K562 (cell line): ENCODE data around the gene LDAF1. TPM values are rescaled to one million over a fixed set of nuclear protein-coding genes. Genes with fewer than 3 reads are reported as not detected.

Experiments
- ATAC-seq: fragments of 200-7000 bp; cut with Tn5 transposase; 3 replicates; pipeline ENCODE4 v1.9.1; 2020; ENCODE audit warnings: moderate library complexity
- BruUV-seq: library from RNA; stranded (reverse); fragments of 400-500 nt; replicated peaks from 2 replicates; lab custom pipeline; 2021; lab: Mats Ljungman, UMichigan
- CTCF ChIA-PET: fragments of 300-600 bp; formaldehyde crosslinking; extraction: SDS; loops from one replicate; lab custom pipeline; 2021; ENCODE audit warnings: low intra/inter-chr PET ratio; lab: Yijun Ruan, JAX
- POLR2A ChIA-PET: fragments of 300-600, 350-650 bp; sonication (Branson Sonifier 250); formaldehyde crosslinking; extraction: SDS; loops from one replicate; lab custom pipeline; 2021; ENCODE audit warnings: antibody characterized with exemption, inconsistent platforms; lab: Yijun Ruan, JAX
- DNase-seq, 4 experiments: peaks; one replicate each; pipeline versions ENCODE4 v3.0.0 to v3.0.0-alpha.2; 2011 to 2018; ENCODE audit warnings: low spot score in 3 of 4, mixed read lengths in 3 of 4; ENCODE audit errors: extremely low read depth in 1 of 4
- FAIRE-seq: peaks from 2 replicates; lab custom pipeline; 2011; peaks lifted over from hg19 to GRCh38; lab: Jason Lieb, UNC
- H2AFZ ChIP-seq: 2 replicates; pipeline ENCODE4 v1.6.0; 2011; ENCODE audit warnings: low read depth, low read length, control low read depth, inconsistent platforms
- H3K27ac ChIP-seq: fragments of 200-600 bp; 3 replicates; pipeline ENCODE4 v1.8.0; 2011; ENCODE audit warnings: low read depth, mild to moderate bottlenecking, control low read depth, inconsistent platforms, low read length, moderate library complexity, mixed read lengths; ENCODE audit errors: extremely low read depth
- H3K27me3 ChIP-seq, 2 experiments: fragments of 300-600 bp in 1 of 2; 2 replicates in 1 of 2; 3 replicates in 1 of 2; pipeline versions ENCODE4 v1.6.0 to v1.8.0; 2011; ENCODE audit warnings: inconsistent platforms in 2 of 2, low read length in 2 of 2, mild to moderate bottlenecking in 1 of 2, mixed read lengths in 1 of 2, moderate library complexity in 1 of 2; ENCODE audit not compliant: control insufficient read depth in 2 of 2, insufficient read depth in 2 of 2
- H3K36me3 ChIP-seq: fragments of 300-600 bp; 3 replicates; pipeline ENCODE4 v1.8.0; 2011; ENCODE audit warnings: mild to moderate bottlenecking, low read length, inconsistent platforms; ENCODE audit not compliant: control insufficient read depth, insufficient read depth
- H3K4me1 ChIP-seq, 2 experiments: fragments of 200-600 bp in 1 of 2; replicated peaks in 1 of 2; 2 replicates in 1 of 2; 3 replicates in 1 of 2; pipeline versions ENCODE4 v1.5.1 to v1.8.0; 2011; ENCODE audit warnings: inconsistent platforms in 2 of 2, low read length in 2 of 2, mild to moderate bottlenecking in 1 of 2, mixed read lengths in 1 of 2, moderate library complexity in 1 of 2; ENCODE audit not compliant: control insufficient read depth in 2 of 2, insufficient read depth in 2 of 2
- H3K4me2 ChIP-seq: 2 replicates; pipeline ENCODE4 v1.6.1; 2011; ENCODE audit warnings: low read length, control low read depth, inconsistent platforms, mixed read lengths; ENCODE audit not compliant: insufficient read depth
- H3K4me3 ChIP-seq: fragments of 200-600 bp; sonication (generic), shearing (Covaris generic); 2 replicates; pipeline ENCODE4 v1.5.1; 2016; ENCODE audit warnings: control low read depth, inconsistent platforms
- H3K79me2 ChIP-seq: fragments of 200-600 bp; 3 replicates; pipeline ENCODE4 v1.8.0; 2011; ENCODE audit warnings: low read length, inconsistent platforms; ENCODE audit not compliant: control insufficient read depth, insufficient read depth
- H3K9ac ChIP-seq, 2 experiments: 2 replicates each; pipeline versions ENCODE4 v1.6.0 to v1.6.1; 2011; ENCODE audit warnings: low read depth in 2 of 2, low read length in 2 of 2, control low read depth in 1 of 2, inconsistent platforms in 1 of 2, mild to moderate bottlenecking in 1 of 2, mixed read lengths in 1 of 2; ENCODE audit not compliant: insufficient read depth in 1 of 2
- H3K9me1 ChIP-seq: one replicate; pipeline ENCODE4 v1.6.0; 2011; ENCODE audit warnings: inconsistent platforms, mild to moderate bottlenecking, low read length, moderate library complexity; ENCODE audit not compliant: control insufficient read depth, insufficient read depth
- H3K9me3 ChIP-seq: replicated peaks from 2 replicates; pipeline ENCODE4 v1.5.1; 2011; ENCODE audit warnings: low read depth, low read length, inconsistent platforms; ENCODE audit not compliant: control insufficient read depth, insufficient read depth
- H4K20me1 ChIP-seq: replicated peaks from 2 replicates; pipeline ENCODE4 v1.6.1; 2011; ENCODE audit warnings: low read length, inconsistent platforms, mixed read lengths; ENCODE audit not compliant: control insufficient read depth, insufficient read depth
- CEBPG ChIP-seq, 3 experiments: fragments of 200-800 bp in 1 of 3; sonication (Bioruptor generic) in 1 of 3; sonication (generic) in 1 of 3; formaldehyde crosslinking in 1 of 3; IDR thresholded peaks in 2 of 3; conservative IDR thresholded peaks in 1 of 3; 2 replicates each; pipeline versions ENCODE4 v1.6.1 to v1.8.0; 2016 to 2022; ENCODE audit warnings: missing compliant biosample characterization in 2 of 3, missing genetic modification characterization in 2 of 3, mild to moderate bottlenecking in 1 of 3, missing genetic modification reagents in 1 of 3
- E2F4 ChIP-seq: sonication (generic); formaldehyde crosslinking; IDR thresholded peaks from 2 replicates; pipeline ENCODE4 v1.8.0; 2022; ENCODE audit warnings: mild to moderate bottlenecking, low read depth, missing genetic modification reagents
- NFE2L1 ChIP-seq: fragments of 450-650 bp; IDR thresholded peaks from 2 replicates; pipeline ENCODE4 v1.6.1; 2016; ENCODE audit warnings: missing genetic modification characterization, low read depth, mild to moderate bottlenecking, missing compliant biosample characterization, moderate library complexity, borderline replicate concordance
- POLR2H ChIP-seq: IDR thresholded peaks from 2 replicates; pipeline ENCODE4 v1.6.1; 2016; ENCODE audit warnings: missing genetic modification characterization, low read depth, mild to moderate bottlenecking, control low read depth, missing compliant biosample characterization, moderate library complexity
- RUNX1 ChIP-seq: sonication (generic); IDR thresholded peaks from 2 replicates; pipeline ENCODE4 v1.6.1; 2016; ENCODE audit warnings: antibody characterized with exemption, low read depth
- SAFB ChIP-seq: fragments of 200-400 bp; formaldehyde crosslinking; IDR thresholded peaks from 2 replicates; pipeline ENCODE4 v1.6.1; 2017; ENCODE audit warnings: low read depth, low read length, borderline replicate concordance
- ZBTB11 ChIP-seq, 3 experiments: fragments of 200-800 bp in 1 of 3; fragments of 250-450 bp in 1 of 3; fragments of 450-650 bp in 1 of 3; sonication (Bioruptor Pico) in 1 of 3; sonication (Bioruptor generic) in 1 of 3; formaldehyde crosslinking in 1 of 3; IDR thresholded peaks; 2 replicates each; pipeline versions ENCODE4 v1.6.1 to v1.8.0; 2016 to 2022; ENCODE audit warnings: mild to moderate bottlenecking in 2 of 3, missing genetic modification characterization in 2 of 3, missing compliant biosample characterization in 1 of 3, moderate library complexity in 1 of 3
- ZMIZ1 ChIP-seq, 2 experiments: fragments of 150-350 bp in 1 of 2; IDR thresholded peaks; 2 replicates each; pipeline ENCODE4 v1.6.1; 2012 to 2016; ENCODE audit warnings: low read depth in 2 of 2, low read length in 2 of 2, mild to moderate bottlenecking in 1 of 2, moderate library complexity in 1 of 2
- WGBS: fragments of 100-300 bp; shearing (Covaris generic); methylation state at CpG from one replicate; pipeline ENCODE4 v1.1.6; 2016; ENCODE audit warnings: low coverage, mixed read lengths; ENCODE audit not compliant: insufficient coverage; ENCODE audit errors: missing lambda C conversion rate; 5-methylcytosine and 5-hydroxymethylcytosine counted together
- in situ Hi-C: fragments of 300-500 bp; cut with MboI; formaldehyde crosslinking; loops from 4 replicates; pipeline ENCODE4 v1.15.0; 2018; ENCODE audit warnings: inconsistent platforms, mixed read lengths
- intact Hi-C: fragments of 100-400 bp; cut with micrococcal nuclease; formaldehyde crosslinking; loops from 2 replicates; pipeline ENCODE4 v1.14.2; 2022
- polyA plus RNA-seq, 8 experiments: library from polyadenylated mRNA; depleted of rRNA in 4 of 8; stranded (reverse) in 5 of 8; unstranded in 3 of 8; fragments of >200 nt; fragmentation: Nextera tagmentation in 2 of 8; fragmentation: Illumina TruSeq in 1 of 8; extraction: Ambion mirVana in 2 of 8; extraction: Trizol in 1 of 8; gene quantifications; 2 replicates each; pipeline versions ENCODE4 v1.2.1 to v1.2.3, GENCODE V29; 2011 to 2014; ENCODE audit warnings: inconsistent platforms in 1 of 8, missing spikeins in 1 of 8
- total RNA-seq, 7 experiments: library from RNA; depleted of rRNA in 6 of 7; stranded (reverse); fragments of >200 nt in 6 of 7; fragmentation: Illumina TruSeq in 2 of 7; extraction: Trizol in 2 of 7; gene quantifications; 2 replicates each; pipeline versions ENCODE4 v1.2.1 to v1.2.3, GENCODE V29; 2011 to 2021; ENCODE audit warnings: low replicate concordance in 1 of 7

Gene LDAF1
- total and polyA plus RNA-seq, 9 of the 15 experiments (the other 6 are each of a cell fraction or from before 2014, with no cell fraction given) = 7.0 to 20.1 (median 12.5) TPM

- Histone ChIP-seq H3K27me3 (peaks cover 0 to 6% of the 10 kb centered on the region in 2 experiments; a peak in 2 of 5 replicates), H3K4me3 (no peak overlapping the region), H3K4me1 (no peaks in the 10 kb centered on the region; a peak in 1 of 5 replicates), H3K4me2 (no peak overlapping the region), H4K20me1 (no peaks in the 10 kb centered on the region), H3K36me3 (no peaks in the 10 kb centered on the region), H3K9me1 (no peaks in the 10 kb centered on the region), H2AFZ (no peak overlapping the region), H3K79me2 (no peaks in the 10 kb centered on the region), H3K9me3 (no peaks in the 10 kb centered on the region), H3K27ac (no peak overlapping the region), H3K9ac (no peak overlapping the region)
- ChIA-PET CTCF (no interaction called here), POLR2A (interaction anchor here (0.6 kb wide), 1 partner anchor 80 kb away, joined by 3 read pairs; no protein-coding TSS in a partner anchor)
- no peak for DNase-seq
- no TSS peak for BruUV-seq
- WGBS = 34% methylated on average over 7 of the region's 7 CpGs
- no peak for TF ChIP-seq CEBPG (CRISPR knock-in tag; IDR thresholded peaks at IDR 0.05)
- no peak for TF ChIP-seq CEBPG (tag; conservative IDR thresholded peaks at IDR 0.05 in 1 of 2, IDR thresholded peaks at IDR 0.05 in 1 of 2)
- no peak for TF ChIP-seq NFE2L1
- TF ChIP-seq ZMIZ1 (IDR thresholded peaks at IDR 0.05; ENCODE audit: low read depth in 2 of 2, low read length in 2 of 2) = no peak
- TF ChIP-seq RUNX1 = no peak
- TF ChIP-seq POLR2H = no peak
- no peak for TF ChIP-seq ZBTB11 (CRISPR knock-in tag; IDR thresholded peaks at IDR 0.05)
- TF ChIP-seq SAFB = no peak
- no peak for TF ChIP-seq E2F4
- intact Hi-C loops = no loop called here
- in situ Hi-C loops = no loop called here
- no peak for ATAC-seq
- no peak for FAIRE-seq
These were observed 33.3 kb upstream of the LDAF1 start for GRCh38 chr16:21125191-21125590.
